Lower lobe of right lung (tissue), 2 donors: ENCODE results near the gene ZNF536. TPM values are rescaled to one million over a fixed set of nuclear protein-coding genes. Genes with fewer than 3 reads are reported as not detected.

Experiments used
- ATAC-seq, 2 donors: fragments of 200-7000 bp; cut with Tn5 transposase; one replicate each; pipeline ENCODE4 v1.9.1; 2020 to 2022; ENCODE audit warnings: mild to moderate bottlenecking in 2 of 2, moderate library complexity in 2 of 2
- DNase-seq: peaks from one replicate; pipeline ENCODE4 v3.0.0-alpha.2; 2020
- H3K27ac ChIP-seq: fragments of 200-600 bp; one replicate; pipeline ENCODE4 v1.8.0; 2022
- H3K27me3 ChIP-seq: fragments of 200-600 bp; one replicate; pipeline ENCODE4 v1.8.0; 2022; ENCODE audit warnings: low read depth
- H3K36me3 ChIP-seq: fragments of 200-600 bp; one replicate; pipeline ENCODE4 v1.8.0; 2022; ENCODE audit warnings: mild to moderate bottlenecking
- H3K4me1 ChIP-seq: fragments of 200-600 bp; one replicate; pipeline ENCODE4 v1.8.0; 2022
- H3K4me3 ChIP-seq: fragments of 200-600 bp; one replicate; pipeline ENCODE4 v1.8.0; 2022; ENCODE audit warnings: mild to moderate bottlenecking
- H3K9me3 ChIP-seq: fragments of 200-600 bp; one replicate; pipeline ENCODE4 v1.8.0; 2022
- CTCF ChIP-seq: fragments of 200-600 bp; IDR thresholded peaks from one replicate; pipeline ENCODE4 v1.8.0; 2022; ENCODE audit warnings: antibody characterized with exemption, mild to moderate bottlenecking
- intact Hi-C: fragments of 100-400 bp; cut with DNase I; formaldehyde crosslinking; loops from one replicate; pipeline ENCODE4 v1.11.0; 2022
- total RNA-seq: library from RNA; stranded (reverse); fragmentation: NEBNext Ultra II Directional; extraction: Animal tissue kit (Norgen Biotek cat#: 25700); gene quantifications from one replicate; pipeline ENCODE4 v1.2.1, GENCODE V29; 2021
- donor health status: DM: no; HTN: yes; CAD: no; lungs with severe emphysema.

ZNF536 gene
- total RNA-seq, 1 donor from 2014 or later = 0.12 TPM

DNA sequence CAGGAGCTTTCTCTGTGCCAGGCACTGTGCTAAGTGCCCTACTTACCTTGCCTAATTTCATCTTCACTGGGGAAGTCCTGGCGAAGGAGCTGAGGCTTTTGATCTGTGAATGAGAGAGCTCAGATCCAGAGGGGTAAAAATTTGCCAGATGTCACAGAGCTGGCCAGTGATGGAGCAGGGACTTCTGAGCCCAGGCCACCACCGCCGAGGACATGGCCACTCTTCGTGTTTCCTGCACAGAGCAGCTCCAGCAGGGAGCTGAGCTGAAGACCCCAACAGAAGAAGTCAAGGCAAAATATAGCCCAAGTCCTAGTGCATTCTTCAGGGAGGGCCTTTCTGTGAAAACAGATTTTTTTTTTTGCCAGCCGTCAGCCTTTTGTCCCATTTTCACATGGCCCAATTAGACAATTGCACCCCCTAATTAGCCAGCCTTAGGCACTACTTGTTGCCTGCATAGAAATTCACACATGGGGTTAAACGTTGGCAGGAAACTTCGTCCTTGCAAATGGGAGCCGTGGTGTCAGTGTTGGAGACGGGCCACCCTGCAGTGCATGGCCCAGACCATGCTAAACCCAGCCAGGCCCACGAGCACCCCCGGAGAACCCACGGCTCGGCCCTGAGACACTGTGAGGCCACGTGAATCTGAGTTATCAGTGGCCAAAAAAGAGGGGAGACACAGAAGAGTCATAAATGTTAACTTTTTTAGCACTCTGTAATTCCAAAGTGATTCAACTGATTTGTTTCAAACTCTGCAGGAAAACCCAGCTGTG is 7.8 kb downstream of the ZNF536 start:
- DNase-seq (no peak), ATAC-seq (no peak)

GRCh38 chr19:30381366-30381765 is 9.2 kb downstream of the ZNF536 start:
- no peaks in the 10 kb centered on the region for H3K36me3 ChIP-seq
- H3K27me3 ChIP-seq = peaks cover 13% of the 10 kb centered on the region
- H3K4me3 ChIP-seq = no peak overlapping the region
- H3K27ac ChIP-seq = no peak overlapping the region
- DNase-seq (no peak), ATAC-seq (no peak)
- no peaks in the 10 kb centered on the region for H3K4me1 ChIP-seq
- intact Hi-C loops = no loop called here
- no peaks in the 10 kb centered on the region for H3K9me3 ChIP-seq
- no peak for TF ChIP-seq CTCF

More for the DNA sequence above, 7.8 kb downstream of the ZNF536 start:
- intact Hi-C loops = no loop called here
- no peak overlapping the region for H3K4me3 ChIP-seq
- H3K27me3 ChIP-seq = peaks cover 26% of the 10 kb centered on the region
- no peak for TF ChIP-seq CTCF
- no peaks in the 10 kb centered on the region for H3K9me3 ChIP-seq
- no peak overlapping the region for H3K27ac ChIP-seq
- H3K4me1 ChIP-seq = no peaks in the 10 kb centered on the region
- H3K36me3 ChIP-seq = no peaks in the 10 kb centered on the region

DNA sequence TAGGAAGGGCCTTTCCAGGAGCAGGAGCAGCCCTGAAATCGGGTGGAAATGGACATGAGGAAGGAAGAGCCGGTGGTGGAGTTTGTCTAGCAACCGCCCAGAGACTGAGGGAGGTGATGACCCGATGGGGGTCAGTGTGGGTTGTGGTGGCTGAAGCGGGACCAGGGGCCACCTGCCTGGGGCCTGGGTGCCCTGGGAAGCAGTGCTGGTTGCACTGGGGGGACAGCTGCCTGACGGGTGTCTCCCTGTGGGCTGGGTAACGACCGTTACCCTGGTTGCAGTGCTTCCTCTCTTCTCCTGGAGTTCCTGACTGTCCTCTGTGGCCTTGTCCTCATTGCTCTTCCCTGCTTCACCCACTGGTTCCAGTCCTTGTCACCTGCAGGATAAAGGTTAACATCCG is 13.0 kb downstream of the ZNF536 start:
- ATAC-seq = no peak
- H3K27me3 ChIP-seq = peaks cover 3% of the 10 kb centered on the region
- no peak overlapping the region for H3K4me3 ChIP-seq
- no peaks in the 10 kb centered on the region for H3K4me1 ChIP-seq
- DNase-seq = no peak
- H3K9me3 ChIP-seq = no peaks in the 10 kb centered on the region
- no peak for TF ChIP-seq CTCF
- intact Hi-C loops = no loop called here
- no peak overlapping the region for H3K27ac ChIP-seq
- H3K36me3 ChIP-seq = no peaks in the 10 kb centered on the region

GRCh38 chr19:30385666-30386065 is 13.5 kb downstream of the ZNF536 start:
- ATAC-seq (no peak), DNase-seq (no peak)
- Histone ChIP-seq H3K4me3 (no peak overlapping the region), H3K27ac (no peak overlapping the region), H3K4me1 (no peaks in the 10 kb centered on the region), H3K27me3 (peaks cover 3% of the 10 kb centered on the region), H3K9me3 (no peaks in the 10 kb centered on the region), H3K36me3 (no peaks in the 10 kb centered on the region)
- intact Hi-C loops = no loop called here
- no peak for TF ChIP-seq CTCF

- H3K4me3 ChIP-seq = no peak overlapping the region
- DNase-seq (no peak), ATAC-seq (no peak)
- intact Hi-C loops = no loop called here
- no peak for TF ChIP-seq CTCF
- no peak overlapping the region for H3K27ac ChIP-seq
- no peaks in the 10 kb centered on the region for H3K4me1 ChIP-seq
- peaks cover 3% of the 10 kb centered on the region for H3K27me3 ChIP-seq
- H3K9me3 ChIP-seq = no peaks in the 10 kb centered on the region
- H3K36me3 ChIP-seq = no peaks in the 10 kb centered on the region
Observed at GRCh38 chr19:30386551-30387143, 14.5 kb downstream of the ZNF536 start.
